ENCODE measurements around the gene NELL1.
"Not testable (repeated sequence)": the region's sequence is repeated elsewhere in the genome, so short reads cannot be mapped to it uniquely, and the experiment has no call there.

The NELL1 gene

GRCh38 chr11:21257461-21257860, 588.1 kb downstream of the NELL1 start:
- DNase-seq = no peak

GRCh38 chr11:21258414-21258813, 589.0 kb downstream of the NELL1 start:
- no peak for DNase-seq

- no peak for DNase-seq
Measured at GRCh38 chr11:21260101-21260500, 590.7 kb downstream of the NELL1 start.

GRCh38 chr11:21262992-21263391, 593.6 kb downstream of the NELL1 start:
- DNase-seq = no peak

- DNase-seq = no peak
Measured at GRCh38 chr11:21264125-21264524, 594.7 kb downstream of the NELL1 start.

- no peak for DNase-seq
Measured at GRCh38 chr11:21268036-21268435, 598.6 kb downstream of the NELL1 start.

GRCh38 chr11:21272139-21272538, 602.8 kb downstream of the NELL1 start:
- not testable (repeated sequence) for DNase-seq

GRCh38 chr11:21278840-21279239, 609.5 kb downstream of the NELL1 start:
- no peak for DNase-seq

GRCh38 chr11:21285104-21285503, 615.7 kb downstream of the NELL1 start:
- DNase-seq = no peak

- no peak for DNase-seq
Measured at GRCh38 chr11:21289686-21290085, 620.3 kb downstream of the NELL1 start.

- no peak for DNase-seq
Measured at GRCh38 chr11:21295508-21295907, 626.1 kb downstream of the NELL1 start.

GRCh38 chr11:21301981-21302380, 632.6 kb downstream of the NELL1 start:
- no peak for DNase-seq

- DNase-seq = no peak
Measured at GRCh38 chr11:21306739-21307358, 637.5 kb downstream of the NELL1 start.

GRCh38 chr11:21307874-21308273, 638.5 kb downstream of the NELL1 start:
- no peak for DNase-seq

- no peak for DNase-seq
Measured at GRCh38 chr11:21316591-21316990, 647.2 kb downstream of the NELL1 start.

GRCh38 chr11:21321072-21321471, 651.7 kb downstream of the NELL1 start:
- no peak for DNase-seq

GRCh38 chr11:21321530-21321929, 652.1 kb downstream of the NELL1 start:
- DNase-seq = no peak

- no peak for DNase-seq
Measured at GRCh38 chr11:21323617-21324016, 654.2 kb downstream of the NELL1 start.

- no peak for DNase-seq
Measured at GRCh38 chr11:21343204-21343603, 673.8 kb downstream of the NELL1 start.

GRCh38 chr11:21346361-21346760, 677.0 kb downstream of the NELL1 start:
- DNase-seq = no peak

- DNase-seq = no peak
Measured at GRCh38 chr11:21350613-21351012, 681.2 kb downstream of the NELL1 start.

GRCh38 chr11:21353425-21353824, 684.0 kb downstream of the NELL1 start:
- no peak for DNase-seq

GRCh38 chr11:21364866-21365624, 695.7 kb downstream of the NELL1 start:
- DNase-seq = no peak

GRCh38 chr11:21369947-21370346, 700.6 kb downstream of the NELL1 start:
- no peak for DNase-seq

- DNase-seq = no peak
Measured at GRCh38 chr11:21371044-21371443, 701.7 kb downstream of the NELL1 start.

Measured in activated CD4-positive, alpha-beta T cell treated with anti-CD3 and anti-CD28 coated beads, Interleukin-2, amount 50 U/mL, for 48 hours (primary cell).